Measurements from ENCODE around the gene DNAJC10. TPM values are rescaled to one million over a fixed set of nuclear protein-coding genes. Genes with fewer than 3 reads are reported as not detected.

Gene DNAJC10
- total and polyA plus RNA-seq, 2 donors (not counting 3 experiments of a cell fraction or from before 2014, with no cell fraction given) = 45.1 to 201 TPM

- H3K4me1 ChIP-seq (ENCODE audit: control insufficient read depth, extremely low read depth, insufficient read depth, low read length) = no peaks in the 10 kb centered on the region
- no peak overlapping the region for H2AFZ ChIP-seq (ENCODE audit: low read depth, low read length)
- no TSS peak for BruUV-seq (replicated peaks)
- H3K9me1 ChIP-seq (replicated peaks; ENCODE audit: control insufficient read depth, extremely low read depth, insufficient read depth, low read length) = no peaks in the 10 kb centered on the region
- POLR2A ChIA-PET = no interaction called here
- H3K4me2 ChIP-seq (ENCODE audit: insufficient read depth, low read length) = no peak overlapping the region
- no peaks in the 10 kb centered on the region for H3K36me3 ChIP-seq (ENCODE audit: control insufficient read depth in 2 of 2, extremely low read depth in 1 of 2, insufficient read depth in 2 of 2, low read length in 2 of 2)
- dilution Hi-C loops (cut with MboI; ENCODE audit: extremely low pct_ligation_motif_present, low sequenced_read_pairs) (no loop called here), intact Hi-C loops (cut with micrococcal nuclease) (no loop called here)
- CTCF ChIA-PET = no interaction called here
- no peak overlapping the region for H3K27ac ChIP-seq (ENCODE audit: insufficient read depth, low read depth, low read length)
- no peaks in the 10 kb centered on the region for H4K20me1 ChIP-seq (replicated peaks; ENCODE audit: control insufficient read depth, extremely low read depth, insufficient read depth, low read length)
- H3K79me2 ChIP-seq (ENCODE audit: control insufficient read depth, insufficient read depth, low read length) = no peaks in the 10 kb centered on the region
- no peaks in the 10 kb centered on the region for H3K9me3 ChIP-seq (replicated peaks; ENCODE audit: control insufficient read depth, insufficient read depth, low read length)
- TF ChIP-seq MYC (IDR thresholded peaks at IDR 0.05; ENCODE audit: low read depth, low read length) = no peak
- no peak for TF ChIP-seq CTCF (IDR thresholded peaks at IDR 0.05; ENCODE audit: extremely low read depth in 1 of 2, insufficient read depth in 1 of 2, low read depth in 1 of 2, low read length in 2 of 2)
- TF ChIP-seq POLR2A (IDR thresholded peaks at IDR 0.05; ENCODE audit: low read depth, low read length) = no peak
- no peak for TF ChIP-seq GATA2 (IDR thresholded peaks at IDR 0.05; ENCODE audit: insufficient read depth, insufficient read length, low read depth, low read length)
- TF ChIP-seq FOS (IDR thresholded peaks at IDR 0.05; ENCODE audit: borderline replicate concordance, insufficient read depth, low read length) = no peak
- no peak for FAIRE-seq
- no peak overlapping the region for H3K4me3 ChIP-seq (replicated peaks in 1 of 3; ENCODE audit: insufficient read depth in 1 of 3, low read depth in 1 of 3, low read length in 3 of 3)
- H3K27me3 ChIP-seq (ENCODE audit: control insufficient read depth in 2 of 2, insufficient read depth in 2 of 2, low read length in 2 of 2) = peaks cover 12 to 14% of the 10 kb centered on the region in 2 experiments
- DNase-seq (ENCODE audit: low read depth, low spot score) = no peak
- no peak overlapping the region for H3K9ac ChIP-seq (replicated peaks; ENCODE audit: extremely low read depth, insufficient read depth, low read length)
These were observed 118.2 kb downstream of the DNAJC10 start for GRCh38 chr2:182834293-182834692.

GRCh38 chr2:182836451-182836850 is 120.4 kb downstream of the DNAJC10 start:
- H3K9me3 ChIP-seq (replicated peaks; ENCODE audit: control insufficient read depth, insufficient read depth, low read length) = no peaks in the 10 kb centered on the region
- TF ChIP-seq GATA2 (IDR thresholded peaks at IDR 0.05; ENCODE audit: insufficient read depth, insufficient read length, low read depth, low read length) (no peak), MYC (IDR thresholded peaks at IDR 0.05; ENCODE audit: low read depth, low read length) (no peak), FOS (IDR thresholded peaks at IDR 0.05; ENCODE audit: borderline replicate concordance, insufficient read depth, low read length) (no peak), POLR2A (IDR thresholded peaks at IDR 0.05; ENCODE audit: low read depth, low read length) (no peak), EZH2 (IDR thresholded peaks at IDR 0.05; ENCODE audit: borderline replicate concordance, low read depth, low read length, severe bottlenecking) (no peak), MAX (IDR thresholded peaks at IDR 0.05; ENCODE audit: insufficient read depth, insufficient read length) (no peak), POLR2AphosphoS5 (IDR thresholded peaks at IDR 0.05; ENCODE audit: insufficient read depth, low read depth, low read length) (no peak), JUN (IDR thresholded peaks at IDR 0.05; ENCODE audit: borderline replicate concordance, insufficient read depth, insufficient read length, low read depth) (no peak), CTCF (IDR thresholded peaks at IDR 0.05; ENCODE audit: extremely low read depth in 1 of 2, insufficient read depth in 1 of 2, low read depth in 1 of 2, low read length in 2 of 2) (no peak)
- no peak overlapping the region for H3K4me2 ChIP-seq (ENCODE audit: insufficient read depth, low read length)
- DNase-seq (ENCODE audit: low read depth, low spot score) = no peak
- no TSS peak for BruUV-seq (replicated peaks)
- intact Hi-C loops (cut with micrococcal nuclease) (no loop called here), dilution Hi-C loops (cut with MboI; ENCODE audit: extremely low pct_ligation_motif_present, low sequenced_read_pairs) (no loop called here)
- H3K9me1 ChIP-seq (replicated peaks; ENCODE audit: control insufficient read depth, extremely low read depth, insufficient read depth, low read length) = no peaks in the 10 kb centered on the region
- no peak overlapping the region for H2AFZ ChIP-seq (ENCODE audit: low read depth, low read length)
- H3K79me2 ChIP-seq (ENCODE audit: control insufficient read depth, insufficient read depth, low read length) = no peaks in the 10 kb centered on the region
- H3K27ac ChIP-seq (ENCODE audit: insufficient read depth, low read depth, low read length) = no peak overlapping the region
- peaks cover 17% of the 10 kb centered on the region in 2 experiments for H3K27me3 ChIP-seq (ENCODE audit: control insufficient read depth in 2 of 2, insufficient read depth in 2 of 2, low read length in 2 of 2)
- POLR2A ChIA-PET = no interaction called here
- H4K20me1 ChIP-seq (replicated peaks; ENCODE audit: control insufficient read depth, extremely low read depth, insufficient read depth, low read length) = no peaks in the 10 kb centered on the region
- FAIRE-seq = no peak
- H3K4me3 ChIP-seq (replicated peaks in 1 of 3; ENCODE audit: insufficient read depth in 1 of 3, low read depth in 1 of 3, low read length in 3 of 3) = no peak overlapping the region
- CTCF ChIA-PET = no interaction called here
- H3K36me3 ChIP-seq (ENCODE audit: control insufficient read depth in 2 of 2, extremely low read depth in 1 of 2, insufficient read depth in 2 of 2, low read length in 2 of 2) = no peaks in the 10 kb centered on the region
- H3K4me1 ChIP-seq (ENCODE audit: control insufficient read depth, extremely low read depth, insufficient read depth, low read length) = no peaks in the 10 kb centered on the region
- no peak overlapping the region for H3K9ac ChIP-seq (replicated peaks; ENCODE audit: extremely low read depth, insufficient read depth, low read length)
